Effector CD8-positive, alpha-beta T cell (primary cell): ENCODE measurements around the gene TUT7.
"Not testable (repeated sequence)": the region's sequence is repeated elsewhere in the genome, so short reads cannot be mapped to it uniquely, and the experiment has no call there.

ENCODE experiments used
- DNase-seq: peaks from one replicate; lab custom pipeline; 2025; lab: John Stamatoyannopoulos, UW
- total RNA-seq, 4 experiments: gene quantifications; one replicate each; lab custom pipeline; 2026; lab: John Stamatoyannopoulos, UW

TUT7 gene
- total RNA-seq, result 167 to 215 (median 208) reads per million in 4 experiments

- DNase-seq, result peak; percentile 90
Measured at GRCh38 chr9:86354011-86354817, at the start of gene TUT7. Gene TUT7 (minus strand): TSS chr9:86354410. CDS start chr9:86353199, 1,211 bp downstream.

GRCh38 chr9:86402591-86402990, 48.4 kb upstream of the TUT7 start:
- DNase-seq, result no peak

- DNase-seq, result no peak
Measured at GRCh38 chr9:86396412-86396811, 42.2 kb upstream of the TUT7 start.

GRCh38 chr9:86390184-86390583, 36.0 kb upstream of the TUT7 start:
- not testable (repeated sequence) for DNase-seq

- no peak for DNase-seq
Measured at GRCh38 chr9:86389628-86390027, 35.4 kb upstream of the TUT7 start.

- DNase-seq, result no peak
Measured at GRCh38 chr9:86387376-86387775, 33.2 kb upstream of the TUT7 start.

- not testable (repeated sequence) for DNase-seq
Measured at GRCh38 chr9:86383000-86383399, 28.8 kb upstream of the TUT7 start.

GRCh38 chr9:86376016-86376415, 21.8 kb upstream of the TUT7 start:
- DNase-seq, result no peak

- no peak for DNase-seq
Measured at GRCh38 chr9:86369810-86370209, 15.6 kb upstream of the TUT7 start.

- no peak for DNase-seq
Measured at GRCh38 chr9:86368871-86369521, 14.8 kb upstream of the TUT7 start.

- no peak for DNase-seq
Measured at GRCh38 chr9:86361176-86361575, 7.0 kb upstream of the TUT7 start.

- no peak for DNase-seq
Measured at GRCh38 chr9:86359151-86359879, 5.1 kb upstream of the TUT7 start.

- DNase-seq, result no peak
Measured at GRCh38 chr9:86356871-86357866, 3.0 kb upstream of the TUT7 start.

- DNase-seq, result no peak
Measured at GRCh38 chr9:86355814-86356213, 1.6 kb upstream of the TUT7 start.

GRCh38 chr9:86354818-86355309, 654 bp upstream of the TUT7 start:
- no peak for DNase-seq

- DNase-seq, result no peak
Measured at GRCh38 chr9:86353655-86354010, 577 bp downstream of the TUT7 start.

GRCh38 chr9:86352440-86353077, 1.7 kb downstream of the TUT7 start:
- no peak for DNase-seq

GRCh38 chr9:86351880-86352279, 2.3 kb downstream of the TUT7 start:
- DNase-seq, result no peak

GRCh38 chr9:86350006-86350760, 4.0 kb downstream of the TUT7 start:
- no peak for DNase-seq

- no peak for DNase-seq
Measured at GRCh38 chr9:86349271-86349670, 4.9 kb downstream of the TUT7 start.
